IPS-18c (cell line): Measurements from ENCODE around the gene SNCA.

Source experiments
- H3K4me3 ChIP-seq: 2 replicates; pipeline ENCODE4 v1.7.0; 2013; ENCODE audit warnings: low read depth, mild to moderate bottlenecking, low read length, moderate library complexity; ENCODE audit not compliant: insufficient read depth
- H3K9me3 ChIP-seq: one replicate; pipeline ENCODE4 v1.6.1; 2013; ENCODE audit warnings: mild to moderate bottlenecking, low read length, moderate library complexity; ENCODE audit not compliant: control insufficient read depth, insufficient read depth

Gene SNCA

GRCh38 chr4:89836897-89837384, at the start of gene SNCA:
TSS of gene SNCA (minus strand) at chr4:89837161. CDS start at chr4:89835667, 1,494 bp downstream.
- Histone ChIP-seq H3K9me3 (no peaks in the 10 kb centered on the region), H3K4me3 (peak within 1 kb of the TSS; percentile 80)

- no peaks in the 10 kb centered on the region for H3K9me3 ChIP-seq
- H3K4me3 ChIP-seq = no peak overlapping the region
These were observed 42.3 kb upstream of the SNCA start for GRCh38 chr4:89879215-89879614.

GRCh38 chr4:89878611-89879010, 41.6 kb upstream of the SNCA start:
- Histone ChIP-seq H3K4me3 (no peak overlapping the region), H3K9me3 (no peaks in the 10 kb centered on the region)

- H3K9me3 ChIP-seq = no peaks in the 10 kb centered on the region
- H3K4me3 ChIP-seq = no peak overlapping the region
These were observed 39.6 kb upstream of the SNCA start for GRCh38 chr4:89876548-89876947.

GRCh38 chr4:89871211-89871610, 34.2 kb upstream of the SNCA start:
- H3K9me3 ChIP-seq = no peaks in the 10 kb centered on the region
- H3K4me3 ChIP-seq = no peak overlapping the region

- H3K4me3 ChIP-seq = no peak overlapping the region
These were observed 32.1 kb upstream of the SNCA start for GRCh38 chr4:89868999-89869589.

GRCh38 chr4:89868276-89868675, 31.3 kb upstream of the SNCA start:
- H3K9me3 ChIP-seq = no peaks in the 10 kb centered on the region
- H3K4me3 ChIP-seq = no peak overlapping the region

More at GRCh38 chr4:89868999-89869589, 32.1 kb upstream of the SNCA start:
- H3K9me3 ChIP-seq = no peaks in the 10 kb centered on the region

GRCh38 chr4:89863533-89863932, 26.6 kb upstream of the SNCA start:
- Histone ChIP-seq H3K9me3 (no peaks in the 10 kb centered on the region), H3K4me3 (no peak overlapping the region)

GRCh38 chr4:89860971-89861370, 24.0 kb upstream of the SNCA start:
- Histone ChIP-seq H3K9me3 (peaks cover 3% of the 10 kb centered on the region), H3K4me3 (no peak overlapping the region)

GRCh38 chr4:89855236-89855635, 18.3 kb upstream of the SNCA start:
- Histone ChIP-seq H3K4me3 (no peak overlapping the region), H3K9me3 (peaks cover 4% of the 10 kb centered on the region)

GRCh38 chr4:89847571-89848325, 10.8 kb upstream of the SNCA start:
- Histone ChIP-seq H3K9me3 (no peaks in the 10 kb centered on the region), H3K4me3 (no peak overlapping the region)

- Histone ChIP-seq H3K4me3 (no peak overlapping the region), H3K9me3 (no peaks in the 10 kb centered on the region)
These were observed 2.6 kb upstream of the SNCA start for GRCh38 chr4:89839558-89839957.

GRCh38 chr4:89837993-89838390, 1.0 kb upstream of the SNCA start:
- H3K9me3 ChIP-seq = no peaks in the 10 kb centered on the region
- H3K4me3 ChIP-seq = peak overlapping the region; percentile 80

GRCh38 chr4:89837385-89837992, 528 bp upstream of the SNCA start:
- Histone ChIP-seq H3K4me3 (peak overlapping the region; percentile 80), H3K9me3 (no peaks in the 10 kb centered on the region)

GRCh38 chr4:89836031-89836745, 773 bp downstream of the SNCA start:
- Histone ChIP-seq H3K4me3 (peak overlapping the region; percentile 80), H3K9me3 (no peaks in the 10 kb centered on the region)

- Histone ChIP-seq H3K4me3 (no peak overlapping the region; the same call in 1 of the 2 replicates), H3K9me3 (no peaks in the 10 kb centered on the region)
These were observed 1.5 kb downstream of the SNCA start for GRCh38 chr4:89835413-89835812.

GRCh38 chr4:89834486-89835209, 2.3 kb downstream of the SNCA start:
- Histone ChIP-seq H3K9me3 (no peaks in the 10 kb centered on the region), H3K4me3 (no peak overlapping the region)
